ENCODE data around the gene ARHGAP5.

Gene ARHGAP5

GRCh38 chr14:32077081-32078022, at the start of gene ARHGAP5:
ARHGAP5 (plus strand) TSS chr14:32077304; CDS start chr14:32090670, 13,366 bp downstream.
- no peak for DNase-seq

DNA sequence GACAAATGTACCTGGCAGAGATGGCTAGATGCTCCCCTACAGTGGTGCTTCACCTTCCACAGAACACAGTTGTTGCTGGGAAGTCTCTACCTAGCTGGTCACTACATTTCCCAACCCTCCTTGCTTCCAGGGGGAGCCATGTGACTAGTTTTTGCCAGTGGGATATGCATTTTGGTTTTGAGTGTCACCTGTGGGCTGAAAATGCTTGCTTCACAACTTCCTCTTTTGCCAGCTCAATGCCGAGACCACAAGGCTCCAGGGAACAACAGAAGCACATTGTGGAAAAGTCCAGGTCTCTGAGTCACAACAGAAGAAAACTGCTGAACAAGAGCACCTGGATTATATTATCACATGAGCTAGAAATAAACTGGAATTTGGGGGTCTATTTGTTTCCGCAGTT, 48.5 kb upstream of the ARHGAP5 start:
- DNase-seq: no peak

DNA sequence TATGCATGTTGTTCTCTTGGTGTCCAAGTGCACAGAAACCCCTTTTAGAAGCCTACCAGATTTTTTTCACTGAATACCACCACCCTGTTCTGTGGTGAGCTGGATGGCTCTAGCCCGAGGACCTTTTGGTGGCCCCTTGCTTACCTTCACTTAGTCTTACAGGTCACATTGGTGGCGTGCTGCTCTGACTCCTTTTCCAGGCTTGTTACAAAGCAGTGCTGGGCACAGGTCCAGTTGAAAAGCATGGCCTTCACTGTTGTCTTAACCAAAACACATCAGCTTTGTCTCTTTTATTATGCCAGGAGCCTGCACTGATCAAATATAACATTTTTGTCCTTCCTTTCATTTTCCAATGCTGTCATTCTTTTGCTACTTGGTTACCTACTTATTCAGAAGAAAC, 43.6 kb upstream of the ARHGAP5 start:
- DNase-seq: no peak

- peak; percentile 22 for DNase-seq
Measured at GRCh38 chr14:32038876-32039275, 38.2 kb upstream of the ARHGAP5 start.

DNA sequence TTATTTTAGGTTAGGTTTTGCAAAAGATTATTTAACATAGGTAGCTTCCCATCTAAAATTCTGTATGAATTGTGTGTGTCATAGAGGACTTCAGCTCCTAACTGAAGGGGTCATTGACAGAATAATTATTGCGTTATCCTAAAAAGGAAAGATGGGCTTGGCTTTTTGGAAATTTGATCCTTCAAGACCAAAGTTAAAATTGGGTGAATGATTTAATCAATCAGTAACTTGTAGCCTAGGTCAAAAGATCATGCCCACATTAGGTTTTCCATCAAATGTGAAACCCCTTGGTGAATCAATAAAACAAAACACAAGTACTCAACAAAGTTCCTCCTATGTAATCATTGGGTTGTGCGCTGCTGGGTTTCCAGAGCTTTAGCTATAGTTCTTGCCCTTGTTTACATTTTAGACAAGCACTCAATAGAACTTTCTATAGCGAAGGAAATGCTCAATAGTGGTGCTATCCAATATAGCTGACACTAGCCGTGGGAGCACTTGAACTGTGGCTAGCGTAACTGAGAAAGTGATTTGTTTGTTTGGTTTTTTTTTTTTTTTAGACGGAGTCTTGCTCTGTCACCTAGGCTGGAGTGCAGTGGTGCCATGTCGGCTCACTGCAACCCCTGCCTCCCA, 37.6 kb upstream of the ARHGAP5 start:
- DNase-seq: no peak

DNA sequence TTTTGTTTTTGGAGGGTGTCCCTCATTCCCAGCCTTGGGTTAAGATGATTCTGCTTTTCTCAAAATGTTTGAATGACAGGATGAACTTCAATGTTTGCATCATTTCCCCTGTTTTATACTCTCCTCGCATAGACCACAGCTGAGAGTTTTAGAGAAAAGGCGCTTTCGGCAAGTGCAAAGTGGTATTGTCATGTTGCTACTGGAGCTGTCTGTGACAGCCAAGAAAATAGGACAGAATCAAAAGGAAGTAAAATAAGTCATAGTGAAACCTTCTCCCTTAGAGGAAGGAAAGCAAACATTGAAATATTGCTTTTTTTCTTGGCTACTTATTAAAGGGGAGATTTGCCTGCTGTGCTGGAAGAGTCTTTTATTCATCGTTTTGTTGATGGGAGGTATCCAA, 33.5 kb upstream of the ARHGAP5 start:
- no peak for DNase-seq

- DNase-seq: no peak
Measured at GRCh38 chr14:32044454-32044853, 32.6 kb upstream of the ARHGAP5 start.

DNA sequence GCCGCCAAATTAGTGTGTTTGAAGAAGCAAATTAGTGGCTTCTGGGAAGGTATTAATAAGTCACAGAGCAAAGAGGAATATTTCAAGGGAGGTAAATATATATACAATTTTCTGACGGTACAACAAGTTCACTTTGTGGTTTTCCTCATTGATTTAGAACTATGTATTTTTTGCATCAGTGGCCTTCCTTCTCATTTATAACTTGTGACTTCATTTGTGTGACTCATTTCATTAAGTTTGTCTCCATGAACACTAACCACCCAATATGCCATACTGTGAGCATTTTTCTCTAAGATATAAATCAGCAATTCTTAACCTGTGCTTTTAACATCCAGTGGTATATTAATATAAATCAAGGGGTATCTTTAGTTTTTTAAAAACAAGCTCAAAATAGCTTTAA, 29.3 kb upstream of the ARHGAP5 start:
- DNase-seq: no peak

- DNase-seq: no peak
Measured at GRCh38 chr14:32049361-32050088, 27.6 kb upstream of the ARHGAP5 start.

DNA sequence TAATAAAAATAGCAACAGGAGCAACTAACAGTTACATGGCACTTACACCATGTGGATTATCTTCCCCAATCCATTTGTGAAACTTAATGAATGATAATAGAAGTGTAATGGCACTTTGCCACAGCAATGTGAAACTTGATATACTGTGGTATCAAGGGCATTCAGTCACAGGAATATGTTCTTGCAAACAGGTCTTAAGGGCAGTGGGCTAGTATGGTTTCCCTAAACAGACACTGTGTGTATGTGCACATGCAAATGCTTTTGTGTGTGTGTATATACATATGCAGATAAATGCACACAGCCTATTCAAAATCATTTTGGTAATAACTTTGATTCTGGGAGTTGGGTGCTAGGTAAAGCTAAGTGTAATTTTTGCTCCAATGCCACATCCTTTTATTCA, 26.2 kb upstream of the ARHGAP5 start:
- DNase-seq: no peak

- DNase-seq: no peak
Measured at GRCh38 chr14:32054536-32054935, 22.6 kb upstream of the ARHGAP5 start.

DNA sequence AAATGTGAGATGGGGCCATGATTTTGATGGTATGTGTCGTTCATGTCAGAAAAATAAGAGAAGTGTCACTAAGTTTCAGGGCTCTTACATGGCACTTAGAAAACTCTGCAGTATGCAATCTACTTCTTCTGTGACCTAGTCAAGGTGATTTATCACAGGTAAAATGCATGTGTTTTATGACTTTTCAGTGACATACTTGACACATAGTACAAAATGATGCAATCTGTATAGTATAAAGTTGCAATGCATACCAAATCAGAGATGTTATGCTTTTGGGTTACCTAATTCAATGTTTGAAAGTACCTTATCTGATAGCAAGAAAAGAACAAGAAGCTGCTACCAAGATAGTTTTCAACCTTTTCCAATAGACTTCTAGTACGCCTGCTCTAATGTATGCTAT, 21.9 kb upstream of the ARHGAP5 start:
- DNase-seq: no peak

DNA sequence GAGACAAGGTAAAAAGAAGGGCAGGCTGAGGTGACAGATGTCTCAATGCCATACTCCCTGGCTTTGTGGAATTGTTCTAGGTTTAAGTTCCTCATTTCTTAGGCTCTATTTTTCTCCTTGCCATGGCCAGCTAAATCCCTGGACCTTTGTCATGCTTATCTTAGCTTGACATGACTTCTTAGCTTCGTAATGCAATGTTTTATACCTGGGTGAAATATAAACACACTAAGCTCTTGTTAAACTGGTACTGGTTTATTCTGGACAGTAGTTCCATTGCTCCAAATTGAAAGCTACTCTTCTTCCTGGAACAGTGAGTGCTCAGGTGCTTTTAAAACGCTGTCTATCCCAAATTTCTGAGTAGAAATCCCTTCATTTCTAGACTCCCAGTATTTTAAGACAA, 17.4 kb upstream of the ARHGAP5 start:
- no peak for DNase-seq

GRCh38 chr14:32064931-32065330, 12.2 kb upstream of the ARHGAP5 start:
- DNase-seq: no peak

GRCh38 chr14:32068708-32069107, 8.4 kb upstream of the ARHGAP5 start:
- no peak for DNase-seq

- DNase-seq: no peak
Measured at GRCh38 chr14:32070282-32070681, 6.8 kb upstream of the ARHGAP5 start.

GRCh38 chr14:32072676-32073075, 4.4 kb upstream of the ARHGAP5 start:
- no peak for DNase-seq

DNA sequence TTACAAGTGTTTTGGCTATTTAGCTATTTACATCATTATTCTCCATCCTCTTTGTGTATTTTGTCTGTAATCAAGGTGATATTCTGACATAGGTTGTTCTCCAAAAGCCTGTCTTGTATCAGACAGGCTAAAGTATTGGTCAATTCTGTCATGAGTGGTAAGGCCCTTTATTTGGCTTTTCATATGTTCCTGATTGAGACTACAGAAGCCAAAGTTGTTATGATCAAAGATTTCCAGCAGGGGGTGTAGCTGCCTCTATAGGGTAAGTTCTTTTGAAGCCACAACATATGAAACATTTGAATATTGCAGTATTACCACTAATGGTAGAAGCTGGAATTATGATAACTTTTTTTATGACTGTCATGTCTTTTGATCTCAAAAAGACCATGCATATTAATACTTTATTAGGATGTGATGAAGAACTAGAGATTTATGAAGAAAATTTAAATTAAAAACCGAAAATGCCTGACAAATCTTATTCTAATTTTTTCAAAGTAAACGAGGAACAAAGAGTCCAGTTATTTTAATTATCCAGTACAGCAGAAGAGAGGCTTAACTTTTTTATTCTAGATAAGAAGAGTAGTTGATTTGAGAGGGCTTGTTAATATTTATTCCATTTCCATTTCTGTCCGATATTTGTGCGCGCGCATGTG, 3.4 kb upstream of the ARHGAP5 start:
- DNase-seq: peak; percentile 59

DNA sequence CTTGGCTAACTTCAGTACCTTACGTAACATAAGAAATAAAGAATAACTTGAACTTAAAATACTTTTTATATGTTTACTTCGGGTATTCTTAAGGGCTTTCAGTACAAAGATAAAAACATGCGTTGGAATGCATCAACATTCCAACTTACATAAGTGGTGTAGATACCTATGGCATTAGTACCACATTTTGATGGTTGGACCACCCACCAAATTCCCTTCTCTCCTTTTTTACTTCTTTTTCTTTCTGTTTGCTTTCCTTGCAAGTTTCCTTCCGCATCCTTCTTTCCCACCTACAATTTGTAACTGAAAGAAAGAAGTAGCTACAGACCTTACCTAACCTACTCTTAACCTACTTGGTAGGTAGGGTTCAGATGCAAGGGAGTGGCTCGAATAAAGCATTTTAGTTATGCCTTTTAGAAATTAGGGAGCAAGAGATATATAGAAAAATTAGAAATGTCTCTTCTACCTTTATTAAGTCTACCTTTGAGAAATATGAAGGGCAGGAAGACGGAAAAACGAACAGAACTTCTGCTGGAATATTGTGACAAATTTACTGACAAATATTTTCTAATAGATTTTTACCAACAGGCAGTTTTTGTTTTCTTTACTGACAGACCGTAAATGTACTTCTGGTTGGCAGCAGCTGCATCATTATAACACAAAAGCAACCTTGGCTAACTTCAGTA, 2.1 kb upstream of the ARHGAP5 start:
- no peak for DNase-seq

- no peak for DNase-seq
Measured at GRCh38 chr14:32075672-32076277, 1.3 kb upstream of the ARHGAP5 start.

DNA sequence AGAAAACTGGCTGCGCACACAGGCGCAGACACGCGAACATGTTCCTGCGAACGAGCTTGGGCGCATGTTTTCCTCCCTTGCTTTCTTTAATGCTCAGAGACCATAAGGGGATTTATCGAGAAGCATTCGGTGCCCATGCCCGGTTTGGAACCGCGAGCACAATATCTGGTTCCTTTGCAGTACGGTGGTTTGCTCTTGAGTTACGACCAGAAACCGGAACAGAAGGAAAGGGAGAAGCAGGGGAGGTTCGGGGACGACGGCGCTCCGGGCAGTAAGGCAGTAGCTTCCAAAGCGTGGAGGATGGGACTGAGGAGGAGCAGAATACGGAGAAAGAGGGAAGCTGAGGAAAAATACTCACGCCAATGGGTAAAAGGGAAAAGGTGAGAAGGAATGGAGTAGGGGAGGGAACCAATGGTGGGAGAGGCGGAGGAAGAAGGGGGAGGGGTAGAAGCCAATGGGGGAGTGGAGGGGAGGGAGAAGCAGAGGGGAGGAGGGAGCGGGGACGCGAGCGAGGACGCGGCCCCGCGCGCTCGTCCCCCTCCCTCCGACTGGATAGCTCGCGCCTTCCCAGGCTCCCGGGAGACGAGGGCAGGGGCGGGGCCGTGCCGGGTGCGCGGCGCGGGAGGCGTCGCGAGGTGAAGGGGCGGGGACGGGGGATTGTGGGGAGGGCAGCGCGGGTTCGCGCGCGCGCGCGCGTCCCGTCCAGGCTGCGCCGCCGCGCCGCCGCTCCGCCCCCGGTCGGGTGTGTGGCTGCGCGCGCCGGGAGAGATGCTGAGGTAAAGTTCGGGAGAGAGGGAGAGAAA, 625 bp upstream of the ARHGAP5 start:
- peak; percentile 85 for DNase-seq
